ENCODE measurements around the gene PHF21B. TPM values are rescaled to one million over a fixed set of nuclear protein-coding genes. Genes with fewer than 3 reads are reported as not detected.

PHF21B gene
- total RNA-seq, 1 donor from 2014 or later: 113 TPM

- no peaks in the 10 kb centered on the region for H3K4me1 Mint-ChIP-seq (ENCODE audit: low read depth, unreplicated experiment)
- no peak overlapping the region for H3K27ac Mint-ChIP-seq (ENCODE audit: unreplicated experiment)
- H3K4me3 Mint-ChIP-seq (ENCODE audit: unreplicated experiment): no peak overlapping the region
- H3K27me3 Mint-ChIP-seq (ENCODE audit: unreplicated experiment): peaks cover 3% of the 10 kb centered on the region
- H3K36me3 Mint-ChIP-seq (ENCODE audit: unreplicated experiment): peaks cover 14% of the 10 kb centered on the region
- DNase-seq: no peak
- H3K9me3 Mint-ChIP-seq (ENCODE audit: unreplicated experiment): peaks cover 10% of the 10 kb centered on the region
- TF ChIP-seq CTCF (IDR thresholded peaks at IDR 0.05; ENCODE audit: partially characterized antibody, unreplicated experiment): no peak
Observed at GRCh38 chr22:44920183-44920582, 89.6 kb downstream of the PHF21B start.

GRCh38 chr22:44919691-44920090, 90.1 kb downstream of the PHF21B start:
- peaks cover 10% of the 10 kb centered on the region for H3K36me3 Mint-ChIP-seq (ENCODE audit: unreplicated experiment)
- no peaks in the 10 kb centered on the region for H3K4me1 Mint-ChIP-seq (ENCODE audit: low read depth, unreplicated experiment)
- H3K9me3 Mint-ChIP-seq (ENCODE audit: unreplicated experiment): peaks cover 7% of the 10 kb centered on the region
- H3K27ac Mint-ChIP-seq (ENCODE audit: unreplicated experiment): no peak overlapping the region
- H3K4me3 Mint-ChIP-seq (ENCODE audit: unreplicated experiment): no peak overlapping the region
- no peak for TF ChIP-seq CTCF (IDR thresholded peaks at IDR 0.05; ENCODE audit: partially characterized antibody, unreplicated experiment)
- no peak for DNase-seq
- H3K27me3 Mint-ChIP-seq (ENCODE audit: unreplicated experiment): peaks cover 7% of the 10 kb centered on the region

- Mint-ChIP-seq H3K27me3 (ENCODE audit: unreplicated experiment) (peaks cover 7% of the 10 kb centered on the region), H3K27ac (ENCODE audit: unreplicated experiment) (no peak overlapping the region), H3K4me1 (ENCODE audit: low read depth, unreplicated experiment) (no peaks in the 10 kb centered on the region), H3K4me3 (ENCODE audit: unreplicated experiment) (no peak overlapping the region), H3K9me3 (ENCODE audit: unreplicated experiment) (peaks cover 3% of the 10 kb centered on the region), H3K36me3 (ENCODE audit: unreplicated experiment) (peaks cover 5% of the 10 kb centered on the region)
- no peak for TF ChIP-seq CTCF (IDR thresholded peaks at IDR 0.05; ENCODE audit: partially characterized antibody, unreplicated experiment)
- no peak for DNase-seq
Observed at GRCh38 chr22:44918925-44919392, 90.8 kb downstream of the PHF21B start.

- no peaks in the 10 kb centered on the region for H3K4me1 Mint-ChIP-seq (ENCODE audit: low read depth, unreplicated experiment)
- no peak for TF ChIP-seq CTCF (IDR thresholded peaks at IDR 0.05; ENCODE audit: partially characterized antibody, unreplicated experiment)
- no peak overlapping the region for H3K4me3 Mint-ChIP-seq (ENCODE audit: unreplicated experiment)
- no peak overlapping the region for H3K27ac Mint-ChIP-seq (ENCODE audit: unreplicated experiment)
- peaks cover 3% of the 10 kb centered on the region for H3K9me3 Mint-ChIP-seq (ENCODE audit: unreplicated experiment)
- H3K36me3 Mint-ChIP-seq (ENCODE audit: unreplicated experiment): peaks cover 5% of the 10 kb centered on the region
- DNase-seq: no peak
- peaks cover 7% of the 10 kb centered on the region for H3K27me3 Mint-ChIP-seq (ENCODE audit: unreplicated experiment)
Observed at GRCh38 chr22:44918166-44918924, 91.5 kb downstream of the PHF21B start.

All from glutamatergic neuron (in vitro differentiated cells).